H1 (cell line): Measurements from ENCODE around the gene BARX2. TPM values are rescaled to one million over a fixed set of nuclear protein-coding genes. Genes with fewer than 3 reads are reported as not detected.

Experiments
- BCL11A ChIP-seq, 2 experiments: IDR thresholded peaks; one replicate each; pipeline ENCODE4 v1.6.1; 2011; ENCODE audit warnings: low read depth in 2 of 2, low read length in 2 of 2, mild to moderate bottlenecking in 2 of 2
- EGR1 ChIP-seq: IDR thresholded peaks from 2 replicates; pipeline ENCODE4 v1.6.1; 2011; ENCODE audit warnings: low read depth, low read length, borderline replicate concordance
- GTF2F1 ChIP-seq: IDR thresholded peaks from 2 replicates; pipeline ENCODE4 v1.6.1; 2012; ENCODE audit warnings: low read depth, low read length, improper control_type of control experiment, borderline replicate concordance
- NANOG ChIP-seq: IDR thresholded peaks from 2 replicates; pipeline ENCODE4 v1.6.1; 2011; ENCODE audit warnings: low read length, low read depth, mild to moderate bottlenecking, inconsistent platforms; ENCODE audit not compliant: insufficient read depth, poor library complexity, severe bottlenecking
- RXRA ChIP-seq: IDR thresholded peaks from 2 replicates; pipeline ENCODE4 v1.6.1; 2011; ENCODE audit warnings: low read depth, mild to moderate bottlenecking, low read length, moderate library complexity; ENCODE audit not compliant: insufficient read depth
- SAP30 ChIP-seq: fragments of 300-600 bp; sonication (generic); IDR thresholded peaks from 2 replicates; pipeline ENCODE4 v1.7.1; 2012; ENCODE audit warnings: low read length, moderate library complexity, mild to moderate bottlenecking, inconsistent platforms; ENCODE audit not compliant: insufficient read depth, insufficient replicate concordance
- SP1 ChIP-seq: IDR thresholded peaks from 2 replicates; pipeline ENCODE4 v1.6.1; 2011; ENCODE audit warnings: low read depth, low read length
- SRF ChIP-seq: IDR thresholded peaks from 2 replicates; pipeline ENCODE4 v1.6.1; 2011; ENCODE audit warnings: mild to moderate bottlenecking, low read depth, low read length, moderate library complexity
- polyA plus RNA-seq, 7 experiments: library from polyadenylated mRNA; depleted of rRNA in 3 of 7; stranded (reverse) in 5 of 7; unstranded in 2 of 7; fragments of >200 nt in 5 of 7; fragments of 200-250 nt in 2 of 7; gene quantifications; 1 replicate in 5 of 7; 2 replicates in 1 of 7; 4 replicates in 1 of 7; pipeline versions ENCODE4 v1.2.1 to v1.2.3, GENCODE V29; 2011 to 2013; ENCODE audit warnings: missing spikeins in 2 of 7, mixed read lengths in 2 of 7
- total RNA-seq: library from RNA; stranded (reverse); fragmentation: NEBNext Ultra II Directional; extraction: Animal tissue kit (Norgen Biotek cat#: 25700); gene quantifications from 2 replicates; pipeline ENCODE4 v1.2.1, GENCODE V29; 2021

Gene BARX2
- total and polyA plus RNA-seq, 2 of the 8 experiments (the other 6 are each of a cell fraction or from before 2014, with no cell fraction given) = not detected

GRCh38 chr11:129331217-129331616 lies 44.4 kb upstream of the BARX2 start (continued):
- TF ChIP-seq RXRA (no peak), BCL11A (IDR thresholded peaks at IDR 0.05; ENCODE audit: low read depth in 2 of 2, low read length in 2 of 2) (no peak), EGR1 (no peak), SP1 (no peak), SRF (no peak), SAP30 (no peak), GTF2F1 (no peak), NANOG (no peak)
